ENCODE data around the gene MED9. TPM values are rescaled to one million over a fixed set of nuclear protein-coding genes. Genes with fewer than 3 reads are reported as not detected.

Gene MED9
- total and polyA plus RNA-seq, 2 of the 4 experiments (the other 2 are of a cell fraction): 6.1 to 10.1 TPM

GRCh38 chr17:17493249-17493985 lies 16.6 kb downstream of the MED9 start:
- BruUV-seq (replicated peaks): no TSS peak
- Histone ChIP-seq H3K14ac (replicated peaks; ENCODE audit: low read depth, low read length) (no peak overlapping the region), H3K9me1 (ENCODE audit: insufficient read depth, low read length) (no peaks in the 10 kb centered on the region), H3K56ac (ENCODE audit: extremely low read depth, insufficient read depth, low read length) (no peak overlapping the region), H3K4me2 (ENCODE audit: low read depth, low read length) (no peak overlapping the region), H3K36me3 (ENCODE audit: control insufficient read depth, insufficient read depth, low read length) (peaks cover 20% of the 10 kb centered on the region), H4K8ac (ENCODE audit: low read depth in 2 of 2, low read length in 2 of 2) (no peak overlapping the region), H4K91ac (ENCODE audit: insufficient read depth, low read depth, low read length) (no peak overlapping the region), H2BK120ac (ENCODE audit: low read depth, low read length) (no peak overlapping the region), H3K4me1 (ENCODE audit: control insufficient read depth, insufficient read depth, low read length) (peaks cover 7% of the 10 kb centered on the region; the same call in 1 of the 2 replicates), H3K27me3 (ENCODE audit: control insufficient read depth, insufficient read depth, low read length) (no peaks in the 10 kb centered on the region), H2BK20ac (ENCODE audit: low read depth, low read length) (no peak overlapping the region), H3K4me3 (ENCODE audit: insufficient read depth, low read depth, low read length) (no peak overlapping the region), H3K27ac (ENCODE audit: insufficient read depth, low read length) (no peak overlapping the region), H3K18ac (ENCODE audit: low read depth, low read length) (no peak overlapping the region), H2AK9ac (replicated peaks; ENCODE audit: low read depth, low read length, poor library complexity) (peak overlapping the region; percentile 15), H3K9ac (ENCODE audit: low read depth, low read length) (no peak overlapping the region), H3K4ac (ENCODE audit: low read depth, low read length) (no peak overlapping the region), H3K23ac (ENCODE audit: low read depth, low read length) (no peak overlapping the region), H2AK5ac (ENCODE audit: low read depth, low read length) (no peak overlapping the region), H4K20me1 (ENCODE audit: insufficient read depth, low read length) (peaks cover 11% of the 10 kb centered on the region), H4K5ac (ENCODE audit: low read depth, low read length) (no peak overlapping the region), H3K79me1 (ENCODE audit: low read depth in 1 of 2, low read length in 2 of 2) (peaks cover 8 to 20% of the 10 kb centered on the region in 2 experiments; a peak in 3 of 4 replicates), H3K9me3 (ENCODE audit: control insufficient read depth, insufficient read depth, low read length) (no peaks in the 10 kb centered on the region; the same call in 1 of the 2 replicates), H2BK15ac (ENCODE audit: low read depth, low read length) (no peak overlapping the region), H2AFZ (replicated peaks; ENCODE audit: low read length, poor library complexity) (no peak overlapping the region), H2BK5ac (ENCODE audit: low read depth, low read length, poor library complexity, severe bottlenecking) (no peak overlapping the region)
- TF ChIP-seq MXI1 (IDR thresholded peaks at IDR 0.05; ENCODE audit: borderline replicate concordance, low read depth, low read length) (no peak), CEBPB (IDR thresholded peaks at IDR 0.05; ENCODE audit: low read depth, low read length) (no peak), NFE2L2 (IDR thresholded peaks at IDR 0.05; ENCODE audit: low read depth, low read length) (no peak), RCOR1 (IDR thresholded peaks at IDR 0.05; ENCODE audit: insufficient replicate concordance, low read length) (no peak), MAFK (IDR thresholded peaks at IDR 0.05; ENCODE audit: low read depth, low read length) (no peak), BHLHE40 (IDR thresholded peaks at IDR 0.05; ENCODE audit: low read depth, low read length) (no peak), MAZ (IDR thresholded peaks at IDR 0.05; ENCODE audit: borderline replicate concordance, low read depth, low read length) (no peak)
- DNase-seq (no peak), ATAC-seq (ENCODE audit: low read depth) (no peak)
- WGBS, 2 experiments (ENCODE audit: extremely low coverage in 2 of 2, insufficient read length in 1 of 2): 60% methylated on average over 1 of the region's 15 CpGs; no CpG with 5 or more reads in 1 of the 2 experiments
- intact Hi-C loops (cut with micrococcal nuclease) (no loop called here), in situ Hi-C loops (cut with MboI; ENCODE audit: low sequenced_read_pairs) (no loop called here), dilution Hi-C loops (cut with HindIII; ENCODE audit: low sequenced_read_pairs, unreplicated experiment) (no loop called here)
- ChIA-PET POLR2A (ENCODE audit: unreplicated experiment) (no interaction called here), CTCF (interaction anchor here (0.6 kb wide), 1 partner anchor 150 kb away, joined by 4 read pairs; no protein-coding TSS in a partner anchor)
